Measurements from ENCODE around the gene SMARCAL1.
A peak's percentile ranks its signal among the peaks of the same experiment; 100 is the strongest.
"Not testable (repeated sequence)": the region's sequence is repeated elsewhere in the genome, so short reads cannot be mapped to it uniquely, and the experiment has no call there.

The SMARCAL1 gene

GRCh38 chr2:216412022-216412999, at the start of gene SMARCAL1:
SMARCAL1 (plus strand) TSS chr2:216412484; CDS start chr2:216414705, 2,221 bp downstream.
- FAIRE-seq (peak; percentile 81), DNase-seq (ENCODE audit: low spot score) (peak; percentile 96)

- peak; percentile 26 for DNase-seq (ENCODE audit: low spot score)
- FAIRE-seq, result no peak
Observed at GRCh38 chr2:216362730-216363129, 49.6 kb upstream of the SMARCAL1 start.

GRCh38 chr2:216363221-216363620, 49.1 kb upstream of the SMARCAL1 start:
- DNase-seq (ENCODE audit: low spot score) (no peak), FAIRE-seq (no peak)

GRCh38 chr2:216365518-216365917, 46.8 kb upstream of the SMARCAL1 start:
- DNase-seq (ENCODE audit: low spot score), result no peak

GRCh38 chr2:216366777-216367471, 45.4 kb upstream of the SMARCAL1 start:
- no peak for FAIRE-seq
- peak; percentile 27 for DNase-seq (ENCODE audit: low spot score)

More at GRCh38 chr2:216365518-216365917, 46.8 kb upstream of the SMARCAL1 start:
- no peak for FAIRE-seq

GRCh38 chr2:216369821-216370220, 42.5 kb upstream of the SMARCAL1 start:
- no peak for FAIRE-seq
- DNase-seq (ENCODE audit: low spot score), result peak; percentile 25

GRCh38 chr2:216370961-216371712, 41.1 kb upstream of the SMARCAL1 start:
- FAIRE-seq, result no peak
- DNase-seq (ENCODE audit: low spot score), result peak; percentile 32

- DNase-seq (ENCODE audit: low spot score) (peak; percentile 87), FAIRE-seq (peak; percentile 88)
Observed at GRCh38 chr2:216371721-216372702, 40.3 kb upstream of the SMARCAL1 start, which contains the start of gene MARCHF4. MARCHF4 (minus strand) TSS chr2:216372483; CDS start chr2:216370260, 2,223 bp downstream.

- no peak for FAIRE-seq
- DNase-seq (ENCODE audit: low spot score), result peak; percentile 20
Observed at GRCh38 chr2:216372761-216373291, 39.5 kb upstream of the SMARCAL1 start.

GRCh38 chr2:216373896-216374295, 38.4 kb upstream of the SMARCAL1 start:
- FAIRE-seq, result no peak
- DNase-seq (ENCODE audit: low spot score), result no peak

GRCh38 chr2:216375286-216375685, 37.0 kb upstream of the SMARCAL1 start:
- DNase-seq (ENCODE audit: low spot score) (no peak), FAIRE-seq (no peak)

- FAIRE-seq, result no peak
- DNase-seq (ENCODE audit: low spot score), result no peak
Observed at GRCh38 chr2:216379977-216380376, 32.3 kb upstream of the SMARCAL1 start.

- FAIRE-seq; DNase-seq (ENCODE audit: low spot score): not testable (repeated sequence)
Observed at GRCh38 chr2:216384409-216384808, 27.9 kb upstream of the SMARCAL1 start.

- no peak for DNase-seq (ENCODE audit: low spot score)
- FAIRE-seq, result no peak
Observed at GRCh38 chr2:216385478-216385877, 26.8 kb upstream of the SMARCAL1 start.

GRCh38 chr2:216387262-216387661, 25.0 kb upstream of the SMARCAL1 start:
- FAIRE-seq (no peak), DNase-seq (ENCODE audit: low spot score) (no peak)

- DNase-seq (ENCODE audit: low spot score), result no peak
- FAIRE-seq, result no peak
Observed at GRCh38 chr2:216388046-216388884, 24.0 kb upstream of the SMARCAL1 start.

- no peak for FAIRE-seq
- DNase-seq (ENCODE audit: low spot score), result no peak
Observed at GRCh38 chr2:216389570-216389969, 22.7 kb upstream of the SMARCAL1 start.

- no peak for FAIRE-seq
Observed at GRCh38 chr2:216391401-216391800, 20.9 kb upstream of the SMARCAL1 start.

GRCh38 chr2:216392018-216392562, 20.2 kb upstream of the SMARCAL1 start:
- FAIRE-seq, result no peak
- no peak for DNase-seq (ENCODE audit: low spot score)

More at GRCh38 chr2:216391401-216391800, 20.9 kb upstream of the SMARCAL1 start:
- peak; percentile 17 for DNase-seq (ENCODE audit: low spot score)

All from urothelium cell line (cell line).